WERI-Rb-1 (cell line): Measurements from ENCODE around the gene CYGB.

Source experiments
- DNase-seq: peaks from one replicate; pipeline ENCODE4 v3.0.0-alpha.2; 2020
- H3K27ac ChIP-seq: fragments of 250-450 bp; sonication (Bioruptor Pico); 2 replicates; pipeline ENCODE4 v1.5.1; 2020; ENCODE audit warnings: mild to moderate bottlenecking, moderate library complexity
- H3K27me3 ChIP-seq: fragments of 250-450 bp; sonication (Bioruptor Pico); 2 replicates; pipeline ENCODE4 v1.5.1; 2021; ENCODE audit warnings: mild to moderate bottlenecking, low read depth, moderate library complexity; ENCODE audit not compliant: insufficient read depth, severe bottlenecking
- H3K36me3 ChIP-seq: fragments of 250-450 bp; sonication (Bioruptor Pico); 2 replicates; pipeline ENCODE4 v1.5.1; 2020; ENCODE audit warnings: mild to moderate bottlenecking, moderate library complexity
- H3K4me3 ChIP-seq: 2 replicates; pipeline ENCODE4 v1.5.1; 2011; ENCODE audit warnings: low read depth, mild to moderate bottlenecking, control low read depth, low read length
- H3K9me3 ChIP-seq: fragments of 250-450 bp; sonication (Bioruptor Pico); 2 replicates; pipeline ENCODE4 v1.5.1; 2021; ENCODE audit warnings: mild to moderate bottlenecking, moderate library complexity; ENCODE audit not compliant: severe bottlenecking
- TF ChIP-seq, protein P1 (sequence below): IDR thresholded peaks from 2 replicates; pipeline ENCODE4 v1.5.1; 2011; ENCODE audit warnings: low read depth, mild to moderate bottlenecking, control low read depth, inconsistent platforms, low read length

CYGB gene

DNA sequence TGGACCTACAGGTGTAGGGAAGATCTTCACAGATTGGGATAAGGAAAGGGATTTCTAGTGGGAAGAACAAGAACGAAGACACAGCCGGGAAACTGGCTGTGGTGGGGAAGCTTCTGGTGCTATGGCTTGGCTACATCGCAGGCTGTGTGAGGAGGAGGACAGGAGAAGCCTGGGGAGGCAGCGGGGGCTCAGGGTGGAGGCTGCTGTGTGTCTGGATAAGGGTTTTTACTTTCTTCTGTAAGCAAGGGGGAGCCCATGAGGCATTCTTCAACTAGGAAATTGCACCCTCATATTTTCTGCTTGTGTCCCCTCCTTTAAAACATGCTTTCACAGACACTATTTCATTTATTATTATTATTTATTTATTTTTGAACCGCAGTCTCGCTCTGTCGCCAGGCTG lies 33.4 kb downstream of the CYGB start:
- Histone ChIP-seq H3K36me3 (no peaks in the 10 kb centered on the region), H3K9me3 (no peaks in the 10 kb centered on the region), H3K27me3 (no peaks in the 10 kb centered on the region), H3K4me3 (no peak overlapping the region), H3K27ac (no peak overlapping the region)
- DNase-seq, result peak; percentile 62
- TF ChIP-seq, protein P1, sequence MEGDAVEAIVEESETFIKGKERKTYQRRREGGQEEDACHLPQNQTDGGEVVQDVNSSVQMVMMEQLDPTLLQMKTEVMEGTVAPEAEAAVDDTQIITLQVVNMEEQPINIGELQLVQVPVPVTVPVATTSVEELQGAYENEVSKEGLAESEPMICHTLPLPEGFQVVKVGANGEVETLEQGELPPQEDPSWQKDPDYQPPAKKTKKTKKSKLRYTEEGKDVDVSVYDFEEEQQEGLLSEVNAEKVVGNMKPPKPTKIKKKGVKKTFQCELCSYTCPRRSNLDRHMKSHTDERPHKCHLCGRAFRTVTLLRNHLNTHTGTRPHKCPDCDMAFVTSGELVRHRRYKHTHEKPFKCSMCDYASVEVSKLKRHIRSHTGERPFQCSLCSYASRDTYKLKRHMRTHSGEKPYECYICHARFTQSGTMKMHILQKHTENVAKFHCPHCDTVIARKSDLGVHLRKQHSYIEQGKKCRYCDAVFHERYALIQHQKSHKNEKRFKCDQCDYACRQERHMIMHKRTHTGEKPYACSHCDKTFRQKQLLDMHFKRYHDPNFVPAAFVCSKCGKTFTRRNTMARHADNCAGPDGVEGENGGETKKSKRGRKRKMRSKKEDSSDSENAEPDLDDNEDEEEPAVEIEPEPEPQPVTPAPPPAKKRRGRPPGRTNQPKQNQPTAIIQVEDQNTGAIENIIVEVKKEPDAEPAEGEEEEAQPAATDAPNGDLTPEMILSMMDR, result peak; percentile 53

GRCh38 chr17:76502341-76503211 lies 34.9 kb downstream of the CYGB start:
- Histone ChIP-seq H3K27me3 (no peaks in the 10 kb centered on the region), H3K9me3 (no peaks in the 10 kb centered on the region), H3K36me3 (no peaks in the 10 kb centered on the region), H3K4me3 (no peak overlapping the region), H3K27ac (peak overlapping the region; percentile 54)
- DNase-seq, result peak; percentile 56
- TF ChIP-seq, protein P1, result no peak

DNA sequence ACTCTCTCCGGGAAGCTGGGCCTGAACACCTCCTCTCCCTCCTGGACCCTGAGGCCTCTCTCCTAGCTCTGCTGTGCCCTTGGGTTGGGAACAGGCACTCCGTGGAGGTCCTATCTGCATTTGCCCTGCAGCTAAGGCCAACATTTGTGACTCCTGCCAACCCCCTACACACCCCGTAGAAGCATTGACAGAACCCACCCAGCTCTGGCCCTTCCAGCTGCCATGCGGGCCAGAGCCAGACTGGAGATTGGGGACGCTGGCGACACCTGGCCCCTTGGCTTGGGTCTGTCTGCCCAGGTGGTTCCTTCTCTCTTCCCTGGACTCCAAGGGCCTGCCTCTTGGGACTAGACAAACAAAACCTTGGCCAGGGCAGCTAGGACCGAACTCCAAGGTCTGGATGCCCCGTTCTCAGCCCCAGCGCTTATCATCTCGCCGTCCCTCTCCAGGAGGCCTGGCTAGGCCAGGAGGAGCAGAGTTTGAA lies 35.6 kb downstream of the CYGB start:
- DNase-seq, result no peak
- Histone ChIP-seq H3K4me3 (no peak overlapping the region), H3K36me3 (no peaks in the 10 kb centered on the region), H3K9me3 (no peaks in the 10 kb centered on the region), H3K27me3 (no peaks in the 10 kb centered on the region), H3K27ac (peak overlapping the region; percentile 54)
- TF ChIP-seq, protein P1, result no peak

DNA sequence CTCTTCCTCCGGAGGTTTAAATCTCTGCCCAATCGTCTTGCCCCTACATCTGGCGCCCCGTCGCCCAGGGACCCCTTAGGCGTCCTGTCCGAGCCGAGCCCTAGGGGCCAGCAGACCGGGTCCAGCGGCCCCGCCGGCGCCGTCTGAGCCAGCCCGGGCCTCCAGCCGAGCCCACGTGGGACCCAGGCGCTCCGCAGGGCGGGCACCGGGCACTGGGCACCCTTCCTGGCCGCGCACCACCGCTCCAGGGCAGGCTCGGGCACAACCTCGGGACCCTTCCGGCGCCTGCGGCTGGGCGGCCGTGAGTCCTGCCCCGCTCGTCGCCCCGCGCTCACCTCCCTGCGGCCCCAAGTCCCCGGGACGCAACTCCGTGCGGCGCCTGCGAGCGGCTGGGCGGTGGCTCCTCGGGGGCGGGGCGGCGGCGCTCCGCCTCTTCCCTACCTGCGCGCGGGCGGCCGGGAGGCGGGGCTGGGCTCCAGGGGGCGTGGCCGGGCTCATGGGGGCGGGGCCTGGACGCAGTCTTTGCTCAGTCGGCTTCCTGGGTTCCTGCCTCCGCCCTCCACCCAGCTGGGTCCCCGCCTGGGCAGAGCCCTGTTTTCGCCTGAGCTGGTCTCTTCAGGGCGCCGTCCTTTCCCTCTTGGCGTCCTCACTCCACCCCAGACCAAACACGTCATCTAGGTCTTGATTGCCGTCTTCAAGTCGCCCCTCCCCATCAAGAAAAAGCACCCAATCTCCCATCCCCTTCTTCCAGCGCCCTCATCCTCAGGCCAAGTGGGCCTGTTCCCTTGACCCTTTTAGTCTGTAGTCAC lies 36.3 kb downstream of the CYGB start, which contains the start of gene RHBDF2:
TSS of gene RHBDF2 (minus strand) at position 406 of the 809 bp plus-strand sequence. CDS start 19,899 bp downstream, outside the sequence.
- Histone ChIP-seq H3K27ac (peak within 1 kb of the TSS; percentile 54), H3K27me3 (no peaks in the 10 kb centered on the region), H3K36me3 (no peaks in the 10 kb centered on the region), H3K4me3 (no peak within 1 kb of the TSS), H3K9me3 (no peaks in the 10 kb centered on the region)
- peak; percentile 66 for DNase-seq
- TF ChIP-seq, protein P1, result no peak

- Histone ChIP-seq H3K36me3 (no peaks in the 10 kb centered on the region), H3K4me3 (no peak overlapping the region), H3K9me3 (no peaks in the 10 kb centered on the region), H3K27ac (no peak overlapping the region), H3K27me3 (no peaks in the 10 kb centered on the region)
- DNase-seq, result peak; percentile 8
- TF ChIP-seq, protein P1, result no peak
Measured at GRCh38 chr17:76500747-76501017, 36.8 kb downstream of the CYGB start.
